NCI-H1436 treated with DMSO at 0.1 percent for 48 hours (cell line): ENCODE results near the gene SLC15A2.

Source experiments
- DNase-seq: peaks from one replicate; lab custom pipeline; 2025; lab: John Stamatoyannopoulos, UW

SLC15A2 gene

DNA sequence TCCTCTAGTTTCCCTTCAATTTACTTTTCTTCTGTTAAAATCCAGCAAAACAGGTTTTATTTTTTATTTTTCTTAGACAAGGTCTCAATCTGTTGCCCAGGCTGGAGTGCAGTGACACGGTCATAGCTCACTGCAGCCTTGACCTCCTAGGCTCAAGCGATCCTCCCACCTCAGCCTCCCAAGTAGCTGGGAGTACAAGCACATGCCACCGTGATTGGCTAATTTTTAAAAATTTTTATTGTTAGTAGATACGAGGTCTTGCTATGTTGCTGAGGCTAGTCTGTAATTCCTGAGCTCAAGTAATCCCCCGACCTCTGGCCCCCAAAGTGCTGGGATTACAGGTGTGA, 86.2 kb downstream of the SLC15A2 start:
- no peak for DNase-seq

DNA sequence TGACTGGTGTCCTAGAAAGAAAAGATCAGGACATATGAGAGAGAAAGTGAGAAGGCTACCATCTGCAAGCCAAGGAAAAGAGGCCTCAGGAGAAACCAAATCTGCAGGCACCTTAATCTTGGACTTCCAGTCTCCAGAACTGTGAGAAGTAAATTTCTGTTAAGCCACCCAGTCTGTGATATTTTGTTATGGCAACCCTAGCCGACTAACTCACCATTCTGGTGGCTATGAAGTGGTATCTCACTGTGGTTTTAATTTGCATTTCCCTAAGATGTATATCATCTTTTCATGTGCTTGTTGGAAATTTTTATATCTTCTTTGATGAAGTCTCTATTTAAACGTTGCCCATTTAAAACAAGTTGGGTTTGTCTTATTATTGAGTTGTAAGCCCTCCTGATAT, 87.3 kb downstream of the SLC15A2 start:
- DNase-seq: no peak

DNA sequence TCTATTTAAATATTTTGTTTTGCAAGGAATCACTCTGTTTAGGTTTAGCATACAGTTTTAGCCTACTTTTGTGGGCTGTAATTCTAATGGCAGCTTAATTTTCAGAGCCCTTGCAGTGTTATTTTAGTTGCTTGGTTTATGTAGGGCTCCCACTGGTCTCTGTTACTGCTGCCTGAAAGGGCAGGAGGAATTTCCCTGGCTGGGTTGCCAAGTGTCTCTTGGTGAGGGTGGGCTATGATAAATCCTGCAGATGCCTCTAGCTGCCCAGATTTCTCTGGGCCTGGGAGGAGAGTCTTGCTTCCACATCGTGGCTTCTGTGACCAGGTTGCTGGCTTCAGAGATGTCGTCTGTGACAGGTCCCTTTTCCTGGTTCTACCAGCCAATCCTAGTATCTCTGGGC, 91.6 kb downstream of the SLC15A2 start:
- no peak for DNase-seq

DNA sequence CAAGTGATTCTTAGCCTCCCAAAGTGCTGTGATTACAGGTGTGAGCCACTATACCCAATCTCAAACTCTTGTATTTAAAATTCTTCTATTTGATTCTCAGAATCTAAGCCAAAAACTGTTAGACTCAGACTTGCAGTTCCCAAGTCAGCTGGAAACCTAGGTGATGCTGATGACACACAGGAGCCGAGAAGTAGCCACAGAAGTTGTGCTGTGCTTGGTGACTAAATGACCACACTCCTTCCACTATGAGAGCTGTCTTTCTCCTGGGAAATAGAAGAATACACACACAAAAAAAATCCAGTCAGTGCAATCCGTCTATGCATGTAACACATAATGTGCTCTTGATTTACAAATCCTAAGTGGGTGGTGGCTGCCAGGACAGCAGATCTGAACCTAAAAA, 93.9 kb downstream of the SLC15A2 start:
- DNase-seq: no peak

DNA sequence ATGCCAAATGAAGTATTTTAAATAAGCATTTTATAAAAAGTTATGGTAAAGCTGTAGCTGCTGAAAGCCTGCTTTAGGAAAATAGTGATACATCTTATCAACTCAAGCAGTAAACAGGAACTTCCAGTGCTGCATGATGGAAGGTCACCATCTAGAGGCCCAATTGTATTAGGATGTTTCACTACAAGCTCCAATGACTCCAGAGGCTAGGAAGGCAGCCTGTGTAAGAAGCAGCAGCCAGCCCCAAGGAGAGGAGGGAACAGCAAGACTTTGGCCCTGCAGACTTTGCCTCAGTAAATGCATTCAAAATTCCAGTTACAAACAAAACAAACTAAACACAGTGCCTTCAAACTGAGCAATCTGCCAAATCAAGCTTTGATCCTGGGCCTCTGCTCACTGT, 95.7 kb downstream of the SLC15A2 start:
- no peak for DNase-seq

DNA sequence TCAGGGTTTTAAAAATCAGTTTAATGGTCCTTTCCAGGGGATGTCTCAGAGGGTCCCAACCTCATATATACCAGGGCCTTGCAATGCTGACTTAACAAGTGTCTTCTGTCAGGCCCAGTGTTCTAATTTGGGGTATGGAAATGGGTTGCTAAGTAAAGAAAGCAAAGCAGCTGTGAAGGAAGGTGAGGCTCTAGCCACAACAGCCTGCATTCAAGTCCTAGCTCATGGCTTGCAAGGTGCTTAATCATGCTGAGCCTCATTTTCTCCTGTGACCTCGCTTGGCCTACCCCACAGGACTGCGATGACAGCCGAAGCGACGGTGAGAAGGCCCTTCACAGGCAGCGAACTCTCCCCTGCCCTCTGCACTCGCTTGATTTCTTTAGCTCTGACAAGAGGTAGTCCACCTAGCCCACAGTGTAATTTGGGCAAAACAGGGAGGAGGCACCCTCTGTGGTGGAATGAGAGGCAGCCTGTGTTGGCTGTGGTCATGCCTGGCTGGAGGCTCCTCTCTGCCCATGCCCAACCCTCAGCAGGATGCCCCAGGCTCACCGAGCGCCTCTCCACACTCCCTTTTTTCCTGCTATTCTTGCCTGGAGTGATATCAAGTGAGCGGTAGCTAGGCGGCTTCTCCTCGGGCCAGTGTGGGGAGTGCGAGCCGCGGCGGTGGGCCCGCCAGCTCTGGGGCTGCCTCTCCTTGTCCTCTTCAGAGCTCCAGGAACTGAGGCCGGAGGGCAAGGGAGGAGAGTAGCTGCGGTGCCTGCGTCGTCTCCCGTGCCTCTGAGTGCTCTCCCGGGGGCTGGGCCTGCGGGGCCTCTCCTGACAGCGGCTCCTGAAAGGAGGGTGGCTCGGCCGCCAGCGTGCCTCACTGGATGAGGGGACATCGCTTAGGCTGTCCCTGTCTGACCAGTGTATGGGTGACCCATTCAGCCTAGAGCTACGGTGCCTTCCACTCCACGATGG, 98.7 kb downstream of the SLC15A2 start:
- no peak for DNase-seq
